Kidney epithelial cell (primary cell): ENCODE data around the gene DOCK10. TPM values are rescaled to one million over a fixed set of nuclear protein-coding genes. Genes with fewer than 3 reads are reported as not detected.

Source experiments
- DNase-seq: peaks from one replicate; pipeline ENCODE4 v3.0.0-alpha.2; 2010; ENCODE audit warnings: low read depth
- H3K27me3 ChIP-seq: 2 replicates; pipeline ENCODE4 v1.6.0; 2011; ENCODE audit warnings: low read length; ENCODE audit not compliant: control insufficient read depth, insufficient read depth
- H3K36me3 ChIP-seq: 2 replicates; pipeline ENCODE4 v1.5.1; 2011; ENCODE audit warnings: low read length; ENCODE audit not compliant: control insufficient read depth, insufficient read depth
- H3K4me3 ChIP-seq: 2 replicates; pipeline ENCODE4 v1.5.1; 2011; ENCODE audit warnings: low read depth, mild to moderate bottlenecking, control low read depth, low read length
- total RNA-seq: library from RNA; depleted of rRNA; stranded (reverse); fragments of >200 nt; gene quantifications from 2 replicates; pipeline ENCODE4 v1.2.3, GENCODE V29; 2015
- TF ChIP-seq, protein P1 (sequence below): IDR thresholded peaks from 2 replicates; pipeline ENCODE4 v1.5.1; 2011; ENCODE audit warnings: mild to moderate bottlenecking, moderate library complexity, low read length, control low read depth, inconsistent platforms; ENCODE audit not compliant: insufficient read depth, poor library complexity, severe bottlenecking

DOCK10 gene
- total RNA-seq, 1 donor from 2014 or later, result 5.0 TPM

DNA sequence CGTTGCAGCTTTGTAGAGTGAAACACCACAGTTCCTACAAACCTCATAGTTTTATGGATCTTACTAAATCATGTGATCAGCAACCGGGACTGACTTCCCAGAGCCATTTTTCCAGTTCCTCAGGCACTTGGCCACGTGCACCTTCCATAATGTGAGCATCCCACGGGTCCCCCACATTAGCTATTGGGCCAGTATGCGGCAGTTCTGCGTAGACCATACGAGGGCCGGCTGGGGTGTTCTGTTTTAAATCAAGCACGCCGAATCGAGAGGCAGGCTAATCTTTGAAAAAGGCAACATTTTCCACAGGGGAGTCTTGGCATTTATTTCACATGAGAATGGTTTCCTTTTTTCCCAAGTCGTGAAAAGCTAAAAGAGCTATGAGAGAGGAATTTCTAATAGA lies 190.5 kb downstream of the DOCK10 start:
- Histone ChIP-seq H3K27me3 (no peaks in the 10 kb centered on the region), H3K4me3 (no peak overlapping the region), H3K36me3 (no peaks in the 10 kb centered on the region)
- no peak for DNase-seq
- TF ChIP-seq, protein P1, sequence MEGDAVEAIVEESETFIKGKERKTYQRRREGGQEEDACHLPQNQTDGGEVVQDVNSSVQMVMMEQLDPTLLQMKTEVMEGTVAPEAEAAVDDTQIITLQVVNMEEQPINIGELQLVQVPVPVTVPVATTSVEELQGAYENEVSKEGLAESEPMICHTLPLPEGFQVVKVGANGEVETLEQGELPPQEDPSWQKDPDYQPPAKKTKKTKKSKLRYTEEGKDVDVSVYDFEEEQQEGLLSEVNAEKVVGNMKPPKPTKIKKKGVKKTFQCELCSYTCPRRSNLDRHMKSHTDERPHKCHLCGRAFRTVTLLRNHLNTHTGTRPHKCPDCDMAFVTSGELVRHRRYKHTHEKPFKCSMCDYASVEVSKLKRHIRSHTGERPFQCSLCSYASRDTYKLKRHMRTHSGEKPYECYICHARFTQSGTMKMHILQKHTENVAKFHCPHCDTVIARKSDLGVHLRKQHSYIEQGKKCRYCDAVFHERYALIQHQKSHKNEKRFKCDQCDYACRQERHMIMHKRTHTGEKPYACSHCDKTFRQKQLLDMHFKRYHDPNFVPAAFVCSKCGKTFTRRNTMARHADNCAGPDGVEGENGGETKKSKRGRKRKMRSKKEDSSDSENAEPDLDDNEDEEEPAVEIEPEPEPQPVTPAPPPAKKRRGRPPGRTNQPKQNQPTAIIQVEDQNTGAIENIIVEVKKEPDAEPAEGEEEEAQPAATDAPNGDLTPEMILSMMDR, result no peak

DNA sequence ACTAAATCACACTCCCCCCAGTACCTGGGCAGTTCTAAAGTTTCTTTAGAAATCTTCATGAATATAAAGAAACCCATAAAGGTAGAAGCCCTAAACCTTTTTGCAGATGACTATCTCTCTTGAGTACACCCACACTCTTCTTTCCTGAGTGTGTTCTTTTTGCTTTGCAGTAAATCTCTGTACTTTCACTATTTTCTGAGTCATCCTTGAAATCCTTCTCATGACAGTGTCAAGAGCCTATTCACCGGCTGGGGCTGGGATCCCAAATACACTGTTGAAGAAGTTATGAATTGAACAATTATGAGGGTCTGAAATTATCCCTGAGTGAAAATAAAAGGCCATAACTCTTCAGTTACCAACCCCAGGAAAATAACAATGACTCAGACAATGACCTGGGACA lies 192.2 kb downstream of the DOCK10 start:
- DNase-seq, result no peak
- Histone ChIP-seq H3K27me3 (no peaks in the 10 kb centered on the region), H3K36me3 (no peaks in the 10 kb centered on the region), H3K4me3 (no peak overlapping the region)
- TF ChIP-seq, protein P1, result no peak

DNA sequence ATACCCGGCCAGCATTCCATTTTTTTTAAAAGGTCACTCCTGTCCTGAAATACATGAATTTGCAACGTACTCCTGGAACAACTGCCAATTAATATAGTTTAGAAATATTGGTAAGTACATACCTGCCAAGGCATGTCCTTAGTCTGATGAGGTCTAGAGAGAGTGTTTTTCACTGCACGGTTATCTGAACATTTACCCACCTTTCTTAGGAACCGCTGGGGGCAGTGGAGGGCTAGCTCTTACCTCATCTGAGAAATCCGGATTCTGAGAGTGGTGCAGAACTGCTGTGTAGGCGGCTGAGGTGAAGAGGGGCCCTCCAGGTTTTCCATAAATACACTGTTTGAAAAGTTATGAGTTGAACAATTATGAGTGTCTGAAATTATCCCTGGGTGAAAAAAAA lies 193.0 kb downstream of the DOCK10 start:
- Histone ChIP-seq H3K36me3 (no peaks in the 10 kb centered on the region), H3K4me3 (no peak overlapping the region), H3K27me3 (no peaks in the 10 kb centered on the region)
- no peak for DNase-seq
- TF ChIP-seq, protein P1, result no peak

DNA sequence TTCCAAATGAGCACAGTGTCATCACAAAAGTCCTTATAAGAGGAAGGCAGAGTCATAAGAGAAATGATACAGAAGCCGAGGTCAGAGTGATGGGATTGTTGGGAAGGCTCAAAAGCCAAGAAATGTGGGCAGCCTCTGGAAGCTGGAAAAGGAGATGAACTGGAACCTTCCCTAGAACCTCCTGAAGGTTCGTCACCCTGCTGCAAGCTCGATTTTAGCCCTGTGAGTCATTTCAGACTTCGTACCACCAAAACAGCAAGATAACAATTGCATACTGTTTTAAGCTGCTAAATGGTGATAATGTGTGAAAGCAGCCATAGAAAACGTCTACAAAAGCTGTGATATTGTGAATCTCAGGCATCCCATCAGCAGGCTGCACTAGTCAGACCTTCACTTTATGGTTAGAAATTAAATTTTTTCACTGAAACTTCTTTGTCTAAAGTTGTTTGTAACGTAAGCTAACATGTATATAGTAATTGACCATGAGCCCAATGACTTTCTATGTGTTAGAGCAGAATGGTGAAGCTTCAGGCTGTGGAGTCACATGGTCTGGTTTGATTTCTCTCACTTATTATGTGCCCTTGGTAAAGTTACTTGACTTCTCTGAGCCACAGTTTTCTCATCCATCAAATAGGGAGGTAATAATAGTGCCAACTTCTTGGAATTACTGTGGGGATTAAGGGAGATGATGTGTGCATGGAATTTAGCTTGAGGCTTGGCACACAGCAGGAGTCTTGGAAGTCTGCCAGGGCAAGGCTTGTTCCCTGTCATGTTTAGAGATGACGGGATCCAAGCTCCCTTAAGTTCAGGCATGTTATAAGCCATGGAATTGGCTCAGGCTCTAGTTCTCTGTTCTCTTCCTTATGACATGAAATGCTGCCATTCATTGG lies 194.1 kb downstream of the DOCK10 start:
- Histone ChIP-seq H3K27me3 (no peaks in the 10 kb centered on the region), H3K36me3 (no peaks in the 10 kb centered on the region), H3K4me3 (no peak overlapping the region)
- no peak for DNase-seq
- TF ChIP-seq, protein P1, result no peak

DNA sequence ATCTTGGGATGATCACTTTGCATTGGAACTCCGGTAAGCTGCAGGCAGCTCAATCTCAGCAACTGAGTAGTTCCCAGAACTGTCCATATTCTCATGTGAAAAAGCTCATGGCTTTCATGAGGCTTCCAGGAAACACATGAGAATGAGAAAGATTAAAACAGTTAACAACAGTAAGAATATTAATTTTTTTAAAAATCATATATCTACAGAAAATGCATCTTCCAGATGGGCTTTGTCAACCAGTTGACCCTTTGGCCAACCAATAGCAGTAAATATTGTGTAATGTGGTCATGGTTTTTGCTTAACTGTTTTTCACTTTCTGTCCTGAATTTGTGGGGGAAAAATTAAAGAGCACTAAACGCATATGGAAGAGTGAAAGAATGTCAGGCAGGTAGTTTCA lies 194.9 kb downstream of the DOCK10 start:
- DNase-seq, result no peak
- no peaks in the 10 kb centered on the region for H3K27me3 ChIP-seq
- H3K36me3 ChIP-seq, result no peaks in the 10 kb centered on the region
- H3K4me3 ChIP-seq, result no peak overlapping the region
- TF ChIP-seq, protein P1, result no peak

DNA sequence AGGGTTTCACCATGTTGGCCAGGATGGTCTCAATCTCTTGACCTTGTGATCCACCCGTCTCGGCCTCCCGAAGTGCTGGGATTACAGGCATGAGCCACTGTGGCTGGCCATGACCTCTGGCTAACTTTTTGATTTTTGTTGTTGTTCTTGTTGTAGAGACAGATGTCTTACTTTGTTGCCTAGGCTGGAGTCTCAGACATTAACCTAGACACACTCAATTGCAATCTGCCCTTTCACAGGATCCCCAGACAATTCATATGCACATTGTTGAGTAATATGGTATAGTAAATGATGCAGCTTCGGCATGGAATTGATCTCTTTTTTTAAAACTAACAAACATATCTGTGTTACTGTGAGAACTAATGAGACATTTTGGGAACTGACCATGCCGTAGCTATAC lies 195.6 kb downstream of the DOCK10 start:
- H3K27me3 ChIP-seq, result no peaks in the 10 kb centered on the region
- TF ChIP-seq, protein P1, result no peak
- no peak for DNase-seq
- no peaks in the 10 kb centered on the region for H3K36me3 ChIP-seq
- no peak overlapping the region for H3K4me3 ChIP-seq
